ENCODE measurements around the gene GRK3. TPM values are rescaled to one million over a fixed set of nuclear protein-coding genes. Genes with fewer than 3 reads are reported as not detected.

GRK3 gene
- total RNA-seq, 8 experiments from 2014 or later = 7.0 to 24.2 (median 15.6) TPM

- no peak within 1 kb of the TSS for H3K4me3 ChIP-seq
- no peak within 1 kb of the TSS for H3K27ac ChIP-seq
- no peaks in the 10 kb centered on the region for H3K4me1 ChIP-seq (replicated peaks in 1 of 2)
- in situ Hi-C loops (cut with MboI; ENCODE audit: low pct_unique_long_range_greater_than_20kb in 2 of 9, low sequenced_read_pairs in 9 of 9, unreplicated experiment in 9 of 9) = no loop called here
- ATAC-seq (replicated peaks in 6 of 8) = peak in 5 of 8 experiments; percentile 30 to 77 (median 36)
- WGBS, 10 experiments = 63 to 100% (median 82%) methylated on average over 1 to 14 of the region's 36 CpGs; no CpG with 5 or more reads in 1 of the 10 experiments
Observed at GRCh38 chr22:25741692-25742626, 177.5 kb downstream of the GRK3 start, which contains the start of gene MYO18B. Gene MYO18B, plus strand, starts transcription at chr22:25742188. Its CDS starts 18,905 bp downstream, at chr22:25761093.

- ATAC-seq (replicated peaks in 6 of 8) = no peak
- Histone ChIP-seq H3K27ac (no peak overlapping the region), H3K4me3 (no peak overlapping the region), H3K4me1 (replicated peaks in 1 of 2) (no peaks in the 10 kb centered on the region)
- in situ Hi-C loops (cut with MboI; ENCODE audit: low pct_unique_long_range_greater_than_20kb in 2 of 9, low sequenced_read_pairs in 9 of 9, unreplicated experiment in 9 of 9) = no loop called here
- WGBS, 10 experiments = 80 to 100% (median 88%) methylated on average over 1 to 4 of the region's 6 CpGs; no CpG with 5 or more reads in 6 of the 10 experiments
Observed at GRCh38 chr22:25742918-25743708, 178.6 kb downstream of the GRK3 start.

GRCh38 chr22:25744694-25745093, 180.2 kb downstream of the GRK3 start:
- no peaks in the 10 kb centered on the region for H3K4me1 ChIP-seq (replicated peaks in 1 of 2)
- 40 to 100% (median 83%) methylated on average over 1 to 4 of the region's 4 CpGs; no CpG with 5 or more reads in 5 of the 10 experiments for WGBS, 10 experiments
- H3K27ac ChIP-seq = no peak overlapping the region
- in situ Hi-C loops (cut with MboI; ENCODE audit: low pct_unique_long_range_greater_than_20kb in 2 of 9, low sequenced_read_pairs in 9 of 9, unreplicated experiment in 9 of 9) = no loop called here
- no peak overlapping the region for H3K4me3 ChIP-seq
- ATAC-seq (replicated peaks in 6 of 8) = no peak

GRCh38 chr22:25745341-25746011, 181.0 kb downstream of the GRK3 start:
- no peak overlapping the region for H3K27ac ChIP-seq
- ATAC-seq (replicated peaks in 6 of 8) = no peak
- 55 to 100% (median 91%) methylated on average over 1 to 5 of the region's 7 CpGs; no CpG with 5 or more reads in 1 of the 10 experiments for WGBS, 10 experiments
- H3K4me1 ChIP-seq (replicated peaks in 1 of 2) = no peaks in the 10 kb centered on the region
- H3K4me3 ChIP-seq = no peak overlapping the region
- in situ Hi-C loops (cut with MboI; ENCODE audit: low pct_unique_long_range_greater_than_20kb in 2 of 9, low sequenced_read_pairs in 9 of 9, unreplicated experiment in 9 of 9) = no loop called here

- H3K4me1 ChIP-seq (replicated peaks in 1 of 2) = no peaks in the 10 kb centered on the region
- H3K27ac ChIP-seq = no peak overlapping the region
- no peak for ATAC-seq (replicated peaks in 6 of 8)
- WGBS, 10 experiments = 0 to 67% (median 25%) methylated on average over 1 of the region's 1 CpG; no CpG with 5 or more reads in 2 of the 10 experiments
- in situ Hi-C loops (cut with MboI; ENCODE audit: low pct_unique_long_range_greater_than_20kb in 2 of 9, low sequenced_read_pairs in 9 of 9, unreplicated experiment in 9 of 9) = no loop called here
- H3K4me3 ChIP-seq = no peak overlapping the region
Observed at GRCh38 chr22:25746012-25746373, 181.5 kb downstream of the GRK3 start.

- WGBS, 10 experiments = 0 to 100% (median 84%) methylated on average over 1 to 6 of the region's 8 CpGs; no CpG with 5 or more reads in 2 of the 10 experiments
- H3K4me3 ChIP-seq = no peak overlapping the region
- no peaks in the 10 kb centered on the region for H3K4me1 ChIP-seq (replicated peaks in 1 of 2)
- ATAC-seq (replicated peaks in 6 of 8) = peak; percentile 63 to 97 (median 94)
- H3K27ac ChIP-seq = no peak overlapping the region
- in situ Hi-C loops (cut with MboI; ENCODE audit: low pct_unique_long_range_greater_than_20kb in 2 of 9, low sequenced_read_pairs in 9 of 9, unreplicated experiment in 9 of 9) = no loop called here
Observed at GRCh38 chr22:25747245-25747944, 182.9 kb downstream of the GRK3 start.

GRCh38 chr22:25748140-25748539, 183.7 kb downstream of the GRK3 start:
- 20 to 100% (median 80%) methylated on average over 1 to 5 of the region's 5 CpGs; no CpG with 5 or more reads in 2 of the 10 experiments for WGBS, 10 experiments

GRCh38 chr22:25748704-25749103, 184.2 kb downstream of the GRK3 start:
- H3K4me3 ChIP-seq = no peak overlapping the region
- no peak overlapping the region for H3K27ac ChIP-seq
- no peak for ATAC-seq (replicated peaks in 6 of 8)
- 0 to 100% (median 60%) methylated on average over 1 to 2 of the region's 2 CpGs; no CpG with 5 or more reads in 3 of the 10 experiments for WGBS, 10 experiments
- in situ Hi-C loops (cut with MboI; ENCODE audit: low pct_unique_long_range_greater_than_20kb in 2 of 9, low sequenced_read_pairs in 9 of 9, unreplicated experiment in 9 of 9) = no loop called here
- H3K4me1 ChIP-seq (replicated peaks in 1 of 2) = no peaks in the 10 kb centered on the region

More at GRCh38 chr22:25748140-25748539, 183.7 kb downstream of the GRK3 start:
- in situ Hi-C loops (cut with MboI; ENCODE audit: low pct_unique_long_range_greater_than_20kb in 2 of 9, low sequenced_read_pairs in 9 of 9, unreplicated experiment in 9 of 9) = no loop called here
- Histone ChIP-seq H3K4me3 (no peak overlapping the region), H3K27ac (no peak overlapping the region), H3K4me1 (replicated peaks in 1 of 2) (no peaks in the 10 kb centered on the region)
- no peak for ATAC-seq (replicated peaks in 6 of 8)

GRCh38 chr22:25749420-25750169, 185.1 kb downstream of the GRK3 start:
- H3K4me1 ChIP-seq (replicated peaks in 1 of 2) = no peaks in the 10 kb centered on the region
- WGBS, 10 experiments = 20 to 100% (median 69%) methylated on average over 1 to 9 of the region's 10 CpGs; no CpG with 5 or more reads in 2 of the 10 experiments
- no peak overlapping the region for H3K27ac ChIP-seq
- H3K4me3 ChIP-seq = no peak overlapping the region
- peak in 1 of 8 experiments; percentile 3 for ATAC-seq (replicated peaks in 6 of 8)
- in situ Hi-C loops (cut with MboI; ENCODE audit: low pct_unique_long_range_greater_than_20kb in 2 of 9, low sequenced_read_pairs in 9 of 9, unreplicated experiment in 9 of 9) = loop anchor here in 3 of 9 experiments (25.0 kb wide), 3 partner anchors 287 to 588 kb away; partner anchors contain the start of gene CRYBB2 (in 2 of the 3)

GRCh38 chr22:25750569-25751173, 186.2 kb downstream of the GRK3 start:
- Histone ChIP-seq H3K27ac (no peak overlapping the region), H3K4me3 (no peak overlapping the region), H3K4me1 (replicated peaks in 1 of 2) (no peaks in the 10 kb centered on the region)
- ATAC-seq (replicated peaks in 6 of 8) = no peak
- in situ Hi-C loops (cut with MboI; ENCODE audit: low pct_unique_long_range_greater_than_20kb in 2 of 9, low sequenced_read_pairs in 9 of 9, unreplicated experiment in 9 of 9) = loop anchor here in 3 of 9 experiments (25.0 kb wide), 3 partner anchors 288 to 587 kb away; partner anchors contain the start of gene CRYBB2 (in 2 of the 3)
- WGBS, 10 experiments = 28 to 80% (median 60%) methylated on average over 1 to 6 of the region's 6 CpGs; no CpG with 5 or more reads in 3 of the 10 experiments

GRCh38 chr22:25751174-25751581, 186.7 kb downstream of the GRK3 start:
- Histone ChIP-seq H3K4me1 (replicated peaks in 1 of 2) (no peaks in the 10 kb centered on the region), H3K27ac (no peak overlapping the region), H3K4me3 (no peak overlapping the region)
- WGBS, 10 experiments = 40 to 63% (median 43%) methylated on average over 1 to 3 of the region's 4 CpGs; no CpG with 5 or more reads in 7 of the 10 experiments
- ATAC-seq (replicated peaks in 6 of 8) = no peak
- in situ Hi-C loops (cut with MboI; ENCODE audit: low pct_unique_long_range_greater_than_20kb in 2 of 9, low sequenced_read_pairs in 9 of 9, unreplicated experiment in 9 of 9) = loop anchor here in 3 of 9 experiments (25.0 kb wide), 3 partner anchors 289 to 586 kb away; partner anchors contain the start of gene CRYBB2 (in 2 of the 3)

All from motor neuron (in vitro differentiated cells).